Right lobe of liver (tissue), 4 donors: ENCODE data around the gene ADGRF3.

ENCODE experiments used
- POLR2A ChIP-seq: fragments of 450-650 bp; IDR thresholded peaks from one replicate; pipeline ENCODE4 v1.6.1; 2017; ENCODE audit warnings: antibody characterized with exemption, mild to moderate bottlenecking
- TF ChIP-seq, protein P1 (sequence below), 4 donors: fragments of 200-600 bp in 3 of 4; fragments of 450-650 bp in 1 of 4; IDR thresholded peaks; one replicate each; pipeline versions ENCODE4 v1.5.1 to v1.8.0; 2016 to 2022; ENCODE audit warnings: antibody characterized with exemption in 4 of 4, mild to moderate bottlenecking in 2 of 4
- donor health status: DM: no; HTN: no; CAD: no.
- donor health status: DM: no; HTN: no; CAD: no.
- donor health status: DM: no; HTN: yes; CAD: no.

DNA sequence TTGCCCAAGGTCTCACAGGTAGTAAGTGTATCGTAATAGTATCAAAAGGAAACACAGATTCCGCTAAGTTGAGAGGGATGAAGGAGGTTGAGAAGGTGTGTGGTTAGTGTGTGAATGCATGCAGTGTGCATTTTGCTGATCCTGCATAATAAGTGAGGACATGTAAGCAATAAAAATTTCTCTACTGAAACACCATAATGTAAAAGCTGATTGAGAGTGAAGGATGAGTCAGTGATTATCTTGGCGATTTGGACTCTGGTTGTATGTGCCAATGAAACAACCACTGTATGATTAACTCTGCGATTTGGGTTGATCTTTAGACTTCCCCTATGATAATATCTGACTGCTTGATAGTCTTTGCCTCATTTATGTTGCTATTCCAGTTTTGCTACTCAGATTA, 16.7 kb upstream of the ADGRF3 start:
- TF ChIP-seq, protein P1, sequence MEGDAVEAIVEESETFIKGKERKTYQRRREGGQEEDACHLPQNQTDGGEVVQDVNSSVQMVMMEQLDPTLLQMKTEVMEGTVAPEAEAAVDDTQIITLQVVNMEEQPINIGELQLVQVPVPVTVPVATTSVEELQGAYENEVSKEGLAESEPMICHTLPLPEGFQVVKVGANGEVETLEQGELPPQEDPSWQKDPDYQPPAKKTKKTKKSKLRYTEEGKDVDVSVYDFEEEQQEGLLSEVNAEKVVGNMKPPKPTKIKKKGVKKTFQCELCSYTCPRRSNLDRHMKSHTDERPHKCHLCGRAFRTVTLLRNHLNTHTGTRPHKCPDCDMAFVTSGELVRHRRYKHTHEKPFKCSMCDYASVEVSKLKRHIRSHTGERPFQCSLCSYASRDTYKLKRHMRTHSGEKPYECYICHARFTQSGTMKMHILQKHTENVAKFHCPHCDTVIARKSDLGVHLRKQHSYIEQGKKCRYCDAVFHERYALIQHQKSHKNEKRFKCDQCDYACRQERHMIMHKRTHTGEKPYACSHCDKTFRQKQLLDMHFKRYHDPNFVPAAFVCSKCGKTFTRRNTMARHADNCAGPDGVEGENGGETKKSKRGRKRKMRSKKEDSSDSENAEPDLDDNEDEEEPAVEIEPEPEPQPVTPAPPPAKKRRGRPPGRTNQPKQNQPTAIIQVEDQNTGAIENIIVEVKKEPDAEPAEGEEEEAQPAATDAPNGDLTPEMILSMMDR (IDR thresholded peaks at IDR 0.05): no peak
- TF ChIP-seq POLR2A: no peak
